IgD-negative memory B cell (primary cell): ENCODE results near the gene PCSK5. TPM values are rescaled to one million over a fixed set of nuclear protein-coding genes. Genes with fewer than 3 reads are reported as not detected.

Experiments used
- H3K27ac Mint-ChIP-seq, 3 donors: one replicate each; pipeline ENCODE4 v1.8.0; 2020 to 2022; ENCODE audit warnings: mild to moderate bottlenecking in 3 of 3, mixed read lengths in 3 of 3, moderate library complexity in 1 of 3
- H3K27me3 Mint-ChIP-seq: one replicate; pipeline ENCODE4 v1.8.0; 2021; ENCODE audit warnings: mixed read lengths
- H3K36me3 Mint-ChIP-seq: one replicate; pipeline ENCODE4 v1.8.0; 2020; ENCODE audit warnings: mild to moderate bottlenecking, mixed read lengths
- H3K4me1 Mint-ChIP-seq, 3 donors: one replicate each; pipeline ENCODE4 v1.8.0; 2020 to 2022; ENCODE audit warnings: mixed read lengths in 3 of 3, mild to moderate bottlenecking in 1 of 3
- H3K4me3 Mint-ChIP-seq, 4 donors: one replicate each; pipeline ENCODE4 v1.8.0; 2020 to 2022; ENCODE audit warnings: mild to moderate bottlenecking in 4 of 4, mixed read lengths in 4 of 4, moderate library complexity in 3 of 4
- H3K9me3 Mint-ChIP-seq, 3 donors: one replicate each; pipeline ENCODE4 v1.8.0; 2020 to 2021; ENCODE audit warnings: mixed read lengths in 3 of 3, mild to moderate bottlenecking in 1 of 3
- polyA plus RNA-seq: library from polyadenylated mRNA; unstranded; fragments of 300-500 nt; fragmentation: Illumina TruSeq; gene quantifications from one replicate; pipeline ENCODE4 v1.2.3, GENCODE V29; 2021

Gene PCSK5
- polyA plus RNA-seq, 1 donor from 2014 or later = 0.18 TPM

- no peaks in the 10 kb centered on the region for H3K36me3 Mint-ChIP-seq
- peaks cover 0 to 4% (median 3%) of the 10 kb centered on the region in 3 donors for H3K9me3 Mint-ChIP-seq
- H3K27ac Mint-ChIP-seq = no peak overlapping the region
These were observed 445.6 kb downstream of the PCSK5 start for GRCh38 chr9:76336027-76336426.

GRCh38 chr9:76338418-76338817 lies 447.9 kb downstream of the PCSK5 start:
- Mint-ChIP-seq H3K4me3 (no peak overlapping the region), H3K4me1 (peaks cover 0 to 2% (median 0%) of the 10 kb centered on the region in 3 donors), H3K27me3 (peaks cover 7% of the 10 kb centered on the region), H3K27ac (no peak overlapping the region), H3K36me3 (no peaks in the 10 kb centered on the region), H3K9me3 (peaks cover under 1 to 4% (median 4%) of the 10 kb centered on the region in 3 donors)

More at GRCh38 chr9:76336027-76336426, 445.6 kb downstream of the PCSK5 start:
- Mint-ChIP-seq H3K4me3 (no peak overlapping the region), H3K4me1 (peaks cover 0 to 2% (median 0%) of the 10 kb centered on the region in 3 donors), H3K27me3 (peaks cover 5% of the 10 kb centered on the region)

- Mint-ChIP-seq H3K36me3 (no peaks in the 10 kb centered on the region), H3K4me1 (peaks cover 0 to 2% (median 0%) of the 10 kb centered on the region in 3 donors), H3K27ac (no peak overlapping the region), H3K4me3 (no peak overlapping the region), H3K27me3 (peaks cover 9% of the 10 kb centered on the region), H3K9me3 (peaks cover 3 to 4% (median 4%) of the 10 kb centered on the region in 3 donors)
These were observed 451.1 kb downstream of the PCSK5 start for GRCh38 chr9:76341616-76342015.

- H3K27me3 Mint-ChIP-seq = peaks cover 9% of the 10 kb centered on the region
- H3K36me3 Mint-ChIP-seq = no peaks in the 10 kb centered on the region
- H3K4me3 Mint-ChIP-seq = no peak overlapping the region
- peaks cover 3 to 4% (median 4%) of the 10 kb centered on the region in 3 donors for H3K9me3 Mint-ChIP-seq
- H3K27ac Mint-ChIP-seq = no peak overlapping the region
- H3K4me1 Mint-ChIP-seq = peaks cover 0 to 2% (median 0%) of the 10 kb centered on the region in 3 donors
These were observed 451.7 kb downstream of the PCSK5 start for GRCh38 chr9:76342201-76342600.

- Mint-ChIP-seq H3K36me3 (no peaks in the 10 kb centered on the region), H3K27ac (no peak overlapping the region), H3K9me3 (peaks cover 3 to 4% (median 4%) of the 10 kb centered on the region in 3 donors), H3K4me3 (no peak overlapping the region), H3K27me3 (peaks cover 8% of the 10 kb centered on the region), H3K4me1 (peaks cover 0 to 2% (median 0%) of the 10 kb centered on the region in 3 donors)
These were observed 452.4 kb downstream of the PCSK5 start for GRCh38 chr9:76342858-76343257.

GRCh38 chr9:76349865-76350264 lies 459.4 kb downstream of the PCSK5 start:
- Mint-ChIP-seq H3K4me1 (no peaks in the 10 kb centered on the region), H3K36me3 (no peaks in the 10 kb centered on the region), H3K4me3 (no peak overlapping the region), H3K9me3 (no peaks in the 10 kb centered on the region), H3K27me3 (peaks cover 3% of the 10 kb centered on the region), H3K27ac (no peak overlapping the region)

- no peak overlapping the region for H3K27ac Mint-ChIP-seq
- no peaks in the 10 kb centered on the region for H3K36me3 Mint-ChIP-seq
- no peak overlapping the region for H3K4me3 Mint-ChIP-seq
- peaks cover 5% of the 10 kb centered on the region for H3K27me3 Mint-ChIP-seq
- no peaks in the 10 kb centered on the region for H3K9me3 Mint-ChIP-seq
- H3K4me1 Mint-ChIP-seq = no peaks in the 10 kb centered on the region
These were observed 460.5 kb downstream of the PCSK5 start for GRCh38 chr9:76351006-76351405.

- Mint-ChIP-seq H3K4me3 (no peak overlapping the region), H3K9me3 (no peaks in the 10 kb centered on the region), H3K27me3 (peaks cover 7% of the 10 kb centered on the region), H3K27ac (no peak overlapping the region), H3K36me3 (no peaks in the 10 kb centered on the region), H3K4me1 (no peaks in the 10 kb centered on the region)
These were observed 461.6 kb downstream of the PCSK5 start for GRCh38 chr9:76352026-76352620.

GRCh38 chr9:76353280-76353679 lies 462.8 kb downstream of the PCSK5 start:
- H3K4me3 Mint-ChIP-seq = no peak overlapping the region
- H3K36me3 Mint-ChIP-seq = no peaks in the 10 kb centered on the region
- peaks cover 7% of the 10 kb centered on the region for H3K27me3 Mint-ChIP-seq
- H3K9me3 Mint-ChIP-seq = no peaks in the 10 kb centered on the region
- no peaks in the 10 kb centered on the region for H3K4me1 Mint-ChIP-seq
- no peak overlapping the region for H3K27ac Mint-ChIP-seq

GRCh38 chr9:76354221-76354620 lies 463.7 kb downstream of the PCSK5 start:
- peaks cover 8% of the 10 kb centered on the region for H3K27me3 Mint-ChIP-seq
- H3K4me3 Mint-ChIP-seq = no peak overlapping the region
- H3K9me3 Mint-ChIP-seq = no peaks in the 10 kb centered on the region
- H3K27ac Mint-ChIP-seq = no peak overlapping the region
- H3K36me3 Mint-ChIP-seq = no peaks in the 10 kb centered on the region
- H3K4me1 Mint-ChIP-seq = no peaks in the 10 kb centered on the region

- Mint-ChIP-seq H3K4me1 (no peaks in the 10 kb centered on the region), H3K4me3 (no peak overlapping the region), H3K27ac (no peak overlapping the region), H3K9me3 (no peaks in the 10 kb centered on the region), H3K27me3 (peaks cover 13% of the 10 kb centered on the region), H3K36me3 (no peaks in the 10 kb centered on the region)
These were observed 465.4 kb downstream of the PCSK5 start for GRCh38 chr9:76355886-76356285.

- H3K4me1 Mint-ChIP-seq = no peaks in the 10 kb centered on the region
- H3K9me3 Mint-ChIP-seq = no peaks in the 10 kb centered on the region
- peaks cover 13% of the 10 kb centered on the region for H3K27me3 Mint-ChIP-seq
- no peak overlapping the region for H3K4me3 Mint-ChIP-seq
- no peak overlapping the region for H3K27ac Mint-ChIP-seq
- no peaks in the 10 kb centered on the region for H3K36me3 Mint-ChIP-seq
These were observed 467.1 kb downstream of the PCSK5 start for GRCh38 chr9:76357555-76357954.

- no peak overlapping the region for H3K27ac Mint-ChIP-seq
- no peak overlapping the region for H3K4me3 Mint-ChIP-seq
- no peaks in the 10 kb centered on the region for H3K9me3 Mint-ChIP-seq
- H3K36me3 Mint-ChIP-seq = no peaks in the 10 kb centered on the region
- no peaks in the 10 kb centered on the region for H3K4me1 Mint-ChIP-seq
- peaks cover 22% of the 10 kb centered on the region for H3K27me3 Mint-ChIP-seq
These were observed 468.3 kb downstream of the PCSK5 start for GRCh38 chr9:76358628-76359280.

- no peak overlapping the region for H3K27ac Mint-ChIP-seq
- no peaks in the 10 kb centered on the region for H3K9me3 Mint-ChIP-seq
- no peaks in the 10 kb centered on the region for H3K36me3 Mint-ChIP-seq
- peaks cover 19% of the 10 kb centered on the region for H3K27me3 Mint-ChIP-seq
- no peak overlapping the region for H3K4me3 Mint-ChIP-seq
- no peaks in the 10 kb centered on the region for H3K4me1 Mint-ChIP-seq
These were observed 468.9 kb downstream of the PCSK5 start for GRCh38 chr9:76359365-76359764.

GRCh38 chr9:76359766-76360165 lies 469.3 kb downstream of the PCSK5 start:
- no peaks in the 10 kb centered on the region for H3K4me1 Mint-ChIP-seq
- no peak overlapping the region for H3K27ac Mint-ChIP-seq
- H3K4me3 Mint-ChIP-seq = no peak overlapping the region

More at GRCh38 chr9:76359766-76360165, 469.3 kb downstream of the PCSK5 start:
- Mint-ChIP-seq H3K36me3 (no peaks in the 10 kb centered on the region), H3K9me3 (no peaks in the 10 kb centered on the region), H3K27me3 (peaks cover 19% of the 10 kb centered on the region)
